SK-N-MC (cell line): Measurements from ENCODE around the gene CEP104.

Experiments used
- EZH2 ChIP-seq: fragments of 200-600 bp; sonication (generic); IDR thresholded peaks from one replicate; pipeline ENCODE4 v1.6.1; 2017; ENCODE audit warnings: antibody characterized with exemption
- FOXP2 ChIP-seq: optimal IDR thresholded peaks from 2 replicates; pipeline ENCODE3; 2011; ENCODE audit warnings: mild to moderate bottlenecking, moderate library complexity; ENCODE audit not compliant: insufficient read depth; ENCODE audit errors: extremely low read length, control extremely low read depth
- POLR2AphosphoS5 ChIP-seq: IDR thresholded peaks from 2 replicates; pipeline ENCODE4 v1.6.1; 2012; ENCODE audit warnings: mild to moderate bottlenecking, low read depth, low read length, borderline replicate concordance

DNA sequence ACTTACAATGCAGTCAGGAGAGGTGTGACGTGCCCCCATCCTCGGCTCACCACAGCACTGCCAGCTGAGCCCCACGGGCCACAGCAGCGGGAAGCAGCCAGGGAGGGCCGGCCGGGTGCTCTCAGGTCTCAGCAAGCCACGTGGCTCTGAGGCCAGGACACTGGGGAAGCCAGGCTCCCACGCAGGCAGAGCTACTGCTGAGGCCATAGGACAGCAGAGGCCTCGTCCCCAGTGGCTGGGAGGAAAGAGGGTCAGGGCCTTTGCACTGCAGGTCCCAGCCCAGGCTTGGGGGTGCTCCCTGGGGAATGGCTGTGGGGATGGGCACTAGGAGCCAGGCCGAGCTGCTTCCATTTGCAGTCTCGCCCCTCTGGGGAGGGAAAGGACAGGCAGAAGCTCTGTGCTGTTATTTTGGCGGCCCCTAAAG, 66.5 kb downstream of the CEP104 start:
- TF ChIP-seq POLR2AphosphoS5 (no peak), EZH2 (no peak), FOXP2 (no peak)
